Measurements from ENCODE around the gene NAV3. TPM values are rescaled to one million over a fixed set of nuclear protein-coding genes. Genes with fewer than 3 reads are reported as not detected.
"Not testable (repeated sequence)": the region's sequence is repeated elsewhere in the genome, so short reads cannot be mapped to it uniquely, and the experiment has no call there.

NAV3 gene
- total RNA-seq, 1 donor from 2014 or later: 5.0 TPM

DNA sequence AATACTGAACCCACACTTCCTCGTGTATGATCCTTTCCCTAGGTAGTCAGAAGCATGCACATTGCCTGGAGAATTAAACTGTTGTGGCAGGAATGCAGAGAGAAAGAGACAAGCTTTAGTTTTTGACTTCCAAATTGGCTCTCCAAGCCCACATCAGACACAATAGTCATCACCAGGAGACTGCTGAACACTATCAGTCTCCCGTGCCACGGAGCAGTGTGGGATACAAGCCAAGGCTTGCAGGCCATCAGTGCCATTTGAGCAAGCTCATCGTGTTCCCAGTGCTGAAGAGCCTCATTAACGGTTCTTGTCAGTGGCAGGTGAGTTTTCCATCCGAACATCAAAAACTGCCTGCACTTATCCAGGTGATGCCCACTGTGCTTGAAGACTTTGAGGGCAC, 410.8 kb downstream of the NAV3 start:
- Mint-ChIP-seq H3K27ac (ENCODE audit: unreplicated experiment) (no peak overlapping the region), H3K9me3 (peaks cover 2% of the 10 kb centered on the region), H3K4me3 (no peak overlapping the region), H3K36me3 (ENCODE audit: low read depth) (no peaks in the 10 kb centered on the region), H3K27me3 (ENCODE audit: low read depth) (no peaks in the 10 kb centered on the region), H3K4me1 (no peaks in the 10 kb centered on the region)
- TF ChIP-seq, protein P1, sequence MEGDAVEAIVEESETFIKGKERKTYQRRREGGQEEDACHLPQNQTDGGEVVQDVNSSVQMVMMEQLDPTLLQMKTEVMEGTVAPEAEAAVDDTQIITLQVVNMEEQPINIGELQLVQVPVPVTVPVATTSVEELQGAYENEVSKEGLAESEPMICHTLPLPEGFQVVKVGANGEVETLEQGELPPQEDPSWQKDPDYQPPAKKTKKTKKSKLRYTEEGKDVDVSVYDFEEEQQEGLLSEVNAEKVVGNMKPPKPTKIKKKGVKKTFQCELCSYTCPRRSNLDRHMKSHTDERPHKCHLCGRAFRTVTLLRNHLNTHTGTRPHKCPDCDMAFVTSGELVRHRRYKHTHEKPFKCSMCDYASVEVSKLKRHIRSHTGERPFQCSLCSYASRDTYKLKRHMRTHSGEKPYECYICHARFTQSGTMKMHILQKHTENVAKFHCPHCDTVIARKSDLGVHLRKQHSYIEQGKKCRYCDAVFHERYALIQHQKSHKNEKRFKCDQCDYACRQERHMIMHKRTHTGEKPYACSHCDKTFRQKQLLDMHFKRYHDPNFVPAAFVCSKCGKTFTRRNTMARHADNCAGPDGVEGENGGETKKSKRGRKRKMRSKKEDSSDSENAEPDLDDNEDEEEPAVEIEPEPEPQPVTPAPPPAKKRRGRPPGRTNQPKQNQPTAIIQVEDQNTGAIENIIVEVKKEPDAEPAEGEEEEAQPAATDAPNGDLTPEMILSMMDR (conservative IDR thresholded peaks at IDR 0.05): no peak
- DNase-seq (ENCODE audit: low read depth, low spot score): no peak

DNA sequence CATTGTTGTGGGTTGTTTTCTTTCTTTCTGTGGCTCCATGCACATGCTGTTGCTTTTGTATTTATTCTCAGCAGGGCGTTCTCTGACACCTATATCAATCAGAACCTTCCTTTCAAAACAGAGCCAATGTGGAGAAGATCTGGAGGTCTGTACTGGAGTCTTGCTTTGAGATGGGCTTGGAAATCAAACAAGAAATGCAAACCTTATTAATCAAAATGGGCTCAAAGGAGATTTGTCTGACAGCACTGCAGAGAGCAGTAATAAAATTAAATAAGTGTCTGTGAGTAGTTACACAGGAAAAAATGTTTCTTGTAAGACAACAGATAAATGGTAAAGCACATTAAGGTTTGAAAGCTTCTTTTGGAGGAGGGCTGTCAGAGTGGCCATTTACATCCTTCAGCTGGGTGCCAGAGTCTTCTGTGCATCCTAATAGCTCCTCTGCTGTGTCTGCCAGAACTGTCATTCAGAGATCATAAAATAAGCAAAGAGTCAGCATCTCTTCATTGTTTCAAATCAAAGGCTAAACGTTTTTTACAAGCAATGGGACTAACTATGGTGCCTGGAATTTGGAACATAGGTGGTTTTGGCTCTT, 414.3 kb downstream of the NAV3 start:
- Mint-ChIP-seq H3K4me3 (no peak overlapping the region), H3K4me1 (no peaks in the 10 kb centered on the region), H3K36me3 (ENCODE audit: low read depth) (no peaks in the 10 kb centered on the region), H3K27ac (ENCODE audit: unreplicated experiment) (no peak overlapping the region), H3K9me3 (no peaks in the 10 kb centered on the region), H3K27me3 (ENCODE audit: low read depth) (no peaks in the 10 kb centered on the region)
- TF ChIP-seq, protein P1 (conservative IDR thresholded peaks at IDR 0.05): no peak
- DNase-seq (ENCODE audit: low read depth, low spot score): no peak

DNA sequence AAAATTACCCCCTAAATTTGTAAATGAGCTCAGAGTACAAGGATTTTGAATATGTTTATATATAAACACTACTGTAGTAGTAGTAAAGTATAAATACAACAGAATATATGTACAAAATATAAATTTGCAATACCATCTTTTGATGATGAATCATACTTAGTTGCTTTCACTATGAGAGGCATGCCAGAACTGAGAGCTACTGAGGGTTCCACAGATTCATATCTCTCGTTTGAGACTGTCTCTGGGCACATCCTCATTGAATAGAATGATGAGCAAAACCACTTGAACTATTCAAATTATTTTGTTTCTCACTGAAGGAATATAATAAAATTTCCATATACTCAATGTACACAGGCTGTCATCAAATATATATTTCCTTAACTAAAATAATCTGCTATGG, 417.6 kb downstream of the NAV3 start:
- H3K9me3 Mint-ChIP-seq: no peaks in the 10 kb centered on the region
- H3K4me3 Mint-ChIP-seq: no peak overlapping the region
- H3K4me1 Mint-ChIP-seq: no peaks in the 10 kb centered on the region
- H3K27me3 Mint-ChIP-seq (ENCODE audit: low read depth): no peaks in the 10 kb centered on the region
- TF ChIP-seq, protein P1 (conservative IDR thresholded peaks at IDR 0.05): no peak
- DNase-seq (ENCODE audit: low read depth, low spot score): no peak
- no peak overlapping the region for H3K27ac Mint-ChIP-seq (ENCODE audit: unreplicated experiment)
- H3K36me3 Mint-ChIP-seq (ENCODE audit: low read depth): no peaks in the 10 kb centered on the region

DNA sequence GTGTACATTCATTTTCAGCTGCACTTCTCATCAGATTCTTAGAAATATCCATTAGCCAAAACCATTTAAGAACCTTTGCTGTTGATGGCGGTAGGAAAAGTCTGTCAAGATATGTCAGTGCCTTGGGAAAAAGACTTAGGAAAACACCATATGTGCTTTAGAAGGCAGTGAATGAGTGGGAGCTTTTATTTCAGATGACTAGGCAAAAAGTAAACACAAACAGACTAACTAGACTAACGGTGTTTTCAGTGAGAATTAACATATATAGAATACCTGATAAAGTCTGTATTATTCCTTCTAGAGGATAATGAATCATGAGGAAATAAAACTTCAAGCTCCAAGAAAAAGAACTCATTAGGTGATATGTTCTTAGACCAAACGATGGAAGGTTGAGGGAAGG, 418.9 kb downstream of the NAV3 start:
- Mint-ChIP-seq H3K4me3 (no peak overlapping the region), H3K4me1 (no peaks in the 10 kb centered on the region), H3K36me3 (ENCODE audit: low read depth) (no peaks in the 10 kb centered on the region), H3K27ac (ENCODE audit: unreplicated experiment) (no peak overlapping the region), H3K27me3 (ENCODE audit: low read depth) (no peaks in the 10 kb centered on the region), H3K9me3 (no peaks in the 10 kb centered on the region)
- TF ChIP-seq, protein P1 (conservative IDR thresholded peaks at IDR 0.05): no peak
- no peak for DNase-seq (ENCODE audit: low read depth, low spot score)

DNA sequence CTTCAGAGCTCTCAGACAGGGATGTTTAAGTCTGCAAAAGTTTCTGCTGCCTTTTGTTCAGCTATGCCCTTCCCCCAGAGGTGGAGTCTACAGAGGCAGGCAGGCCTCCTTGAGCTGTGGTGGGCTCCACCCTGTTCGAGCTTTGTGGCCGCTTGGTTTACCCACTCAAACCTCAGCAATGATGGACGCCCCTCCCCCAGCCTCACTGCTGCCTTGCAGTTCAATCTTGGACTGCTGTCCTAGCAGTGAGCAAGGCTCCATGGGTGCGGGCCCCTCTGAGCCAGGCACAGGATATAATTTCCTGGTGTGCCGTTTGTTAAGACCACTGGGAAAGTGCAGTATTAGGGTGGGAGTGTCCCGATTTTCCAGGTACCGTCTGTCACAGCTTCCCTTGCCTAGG, 427.0 kb downstream of the NAV3 start:
- not testable (repeated sequence) for H3K27ac Mint-ChIP-seq (ENCODE audit: unreplicated experiment)

DNA sequence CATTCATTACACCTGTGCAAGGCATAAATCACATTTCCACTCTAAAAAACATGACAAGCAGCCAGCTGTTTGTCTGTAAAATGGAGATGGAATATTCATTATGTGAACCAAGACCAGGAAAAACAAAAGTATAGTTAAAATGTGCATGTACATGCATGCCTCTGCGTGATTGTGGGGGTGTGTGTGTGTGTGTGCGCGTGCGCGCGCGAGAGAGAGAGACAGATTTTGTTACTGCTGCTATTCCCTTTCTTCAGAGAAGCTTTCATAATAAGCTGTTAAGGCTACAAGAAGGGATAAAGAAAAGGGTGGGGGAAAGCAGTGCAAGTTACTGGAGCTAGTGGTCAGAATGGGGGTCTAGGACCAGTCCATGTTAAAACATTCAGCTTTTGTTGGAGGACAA, 430.3 kb downstream of the NAV3 start:
- Mint-ChIP-seq H3K4me1 (peaks cover 6% of the 10 kb centered on the region), H3K4me3 (no peak overlapping the region), H3K9me3 (peaks cover 2% of the 10 kb centered on the region), H3K27me3 (ENCODE audit: low read depth) (no peaks in the 10 kb centered on the region), H3K27ac (ENCODE audit: unreplicated experiment) (no peak overlapping the region), H3K36me3 (ENCODE audit: low read depth) (no peaks in the 10 kb centered on the region)
- DNase-seq (ENCODE audit: low read depth, low spot score): no peak
- TF ChIP-seq, protein P1 (conservative IDR thresholded peaks at IDR 0.05): no peak

More for the DNA sequence above, 427.0 kb downstream of the NAV3 start:
- H3K27me3 Mint-ChIP-seq (ENCODE audit: low read depth); H3K9me3 Mint-ChIP-seq; DNase-seq (ENCODE audit: low read depth, low spot score); H3K36me3 Mint-ChIP-seq (ENCODE audit: low read depth); H3K4me3 Mint-ChIP-seq; H3K4me1 Mint-ChIP-seq: not testable (repeated sequence)

All from neural crest cell (in vitro differentiated cells).